HFFc6 (cell line): Measurements from ENCODE around the gene ARSB. TPM values are rescaled to one million over a fixed set of nuclear protein-coding genes. Genes with fewer than 3 reads are reported as not detected.
A peak's percentile ranks its signal among the peaks of the same experiment; 100 is the strongest.

Experiments
- DNase-seq: peaks from one replicate; pipeline ENCODE4 v3.0.0-alpha.2; 2018
- H3K27ac Mint-ChIP-seq: 2 replicates; pipeline ENCODE4 v1.8.0; 2020; ENCODE audit warnings: mild to moderate bottlenecking, mixed read lengths
- H3K27me3 Mint-ChIP-seq: 2 replicates; pipeline ENCODE4 v1.8.0; 2021; ENCODE audit warnings: mild to moderate bottlenecking, moderate library complexity, mixed read lengths; ENCODE audit not compliant: insufficient read depth
- H3K36me3 Mint-ChIP-seq: 2 replicates; pipeline ENCODE4 v1.8.0; 2021; ENCODE audit warnings: low read depth, mixed read lengths
- H3K4me1 Mint-ChIP-seq: 2 replicates; pipeline ENCODE4 v1.8.0; 2020; ENCODE audit warnings: low read depth, mixed read lengths
- H3K4me3 Mint-ChIP-seq: 2 replicates; pipeline ENCODE4 v1.8.0; 2020; ENCODE audit warnings: mild to moderate bottlenecking, moderate library complexity, mixed read lengths
- H3K9me3 Mint-ChIP-seq: 2 replicates; pipeline ENCODE4 v1.8.0; 2020; ENCODE audit warnings: mild to moderate bottlenecking, mixed read lengths
- CTCF ChIP-seq: fragments of 200-600 bp; sonication (generic); IDR thresholded peaks from 2 replicates; pipeline ENCODE4 v1.5.0; 2021; ENCODE audit warnings: antibody characterized with exemption, mild to moderate bottlenecking
- total RNA-seq, 6 experiments: library from RNA; stranded (reverse); fragmentation: NEBNext Ultra II Directional; extraction: Animal tissue kit (Norgen Biotek cat#: 25700); gene quantifications; 2 replicates in 1 of 6; 3 replicates in 5 of 6; pipeline ENCODE4 v1.2.3, GENCODE V29; 2021

The ARSB gene
- total RNA-seq, 6 experiments from 2014 or later = 24.4 to 32.7 (median 27.8) TPM

DNA sequence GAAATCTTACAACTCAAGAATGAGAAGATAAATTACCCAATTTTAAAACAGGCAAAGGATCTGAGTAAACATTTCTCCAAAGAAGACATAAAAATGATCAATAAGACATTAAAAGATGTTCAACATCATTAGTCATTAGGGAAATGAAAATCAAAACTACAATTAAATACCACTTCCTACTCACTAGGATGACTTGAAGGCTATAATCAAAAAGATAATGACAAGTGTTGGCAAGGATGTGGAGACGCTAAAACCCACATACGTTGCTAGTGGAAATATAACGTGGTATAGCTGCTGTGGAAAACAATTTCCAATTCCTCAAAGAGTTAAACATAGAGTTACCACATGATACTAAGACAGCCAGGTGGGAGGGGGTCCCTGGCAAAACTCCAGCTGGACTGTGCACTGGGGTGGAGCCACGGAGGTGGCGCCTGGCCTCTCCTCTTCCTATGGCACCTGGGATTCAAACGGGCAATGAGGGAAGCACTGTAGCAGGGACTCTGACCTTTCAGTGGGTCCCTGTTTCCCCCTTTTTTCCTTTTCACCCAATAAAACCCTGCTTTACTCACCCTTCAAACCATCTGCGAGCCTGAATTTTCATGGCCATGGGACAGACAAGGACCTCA is 5.9 kb downstream of the ARSB start:
- Mint-ChIP-seq H3K9me3 (no peaks in the 10 kb centered on the region), H3K4me1 (peaks cover 50% of the 10 kb centered on the region), H3K4me3 (no peak overlapping the region), H3K27me3 (no peaks in the 10 kb centered on the region), H3K27ac (no peak overlapping the region), H3K36me3 (no peaks in the 10 kb centered on the region)
- DNase-seq = no peak
- TF ChIP-seq CTCF = no peak

DNA sequence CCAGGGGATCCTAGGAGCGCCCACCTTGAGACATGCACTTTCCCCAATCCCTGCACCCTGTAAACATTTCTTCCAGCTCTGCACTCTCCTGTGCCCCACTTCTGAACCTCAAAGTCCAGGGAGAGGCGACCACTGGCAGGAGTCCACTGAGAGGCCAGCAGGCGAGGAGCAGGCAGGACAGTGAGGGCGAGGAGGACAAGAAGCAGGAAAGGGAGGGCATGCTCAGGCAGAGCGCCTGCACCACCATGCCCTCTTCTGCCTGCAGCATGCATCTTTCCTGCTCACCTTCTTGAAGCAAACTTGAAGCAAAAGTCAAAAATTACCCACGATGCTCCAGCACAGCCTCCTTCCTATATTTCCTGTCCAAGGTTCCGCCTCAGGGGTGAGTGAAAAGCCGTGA is 10.1 kb downstream of the ARSB start:
- no peaks in the 10 kb centered on the region for H3K9me3 Mint-ChIP-seq
- no peak overlapping the region for H3K4me3 Mint-ChIP-seq
- peaks cover 30% of the 10 kb centered on the region for H3K4me1 Mint-ChIP-seq
- TF ChIP-seq CTCF = no peak
- no peak for DNase-seq
- H3K27ac Mint-ChIP-seq = no peak overlapping the region
- H3K36me3 Mint-ChIP-seq = no peaks in the 10 kb centered on the region
- H3K27me3 Mint-ChIP-seq = peaks cover 1% of the 10 kb centered on the region

DNA sequence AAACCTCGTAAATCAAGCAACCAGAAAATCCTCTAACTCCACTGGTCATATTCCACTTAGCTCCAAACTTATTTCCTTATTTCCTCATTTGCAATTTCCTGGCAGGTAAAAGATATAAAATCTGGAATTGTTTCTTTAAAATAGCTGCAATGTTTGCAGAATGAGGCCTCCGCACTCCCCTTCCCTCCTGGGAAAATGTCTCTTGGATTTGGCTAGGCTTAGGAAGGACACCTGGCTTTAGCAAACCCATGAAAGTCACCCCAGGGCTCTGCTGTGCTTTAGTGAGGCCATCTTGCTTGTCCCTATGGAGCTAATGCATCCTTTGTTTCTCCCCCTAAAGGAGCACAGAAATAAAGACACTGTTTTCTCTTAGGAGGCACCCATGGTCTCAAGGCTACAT is 10.5 kb downstream of the ARSB start:
- no peak for DNase-seq
- Mint-ChIP-seq H3K4me3 (no peak overlapping the region), H3K4me1 (peaks cover 26% of the 10 kb centered on the region), H3K9me3 (no peaks in the 10 kb centered on the region), H3K27me3 (peaks cover 1% of the 10 kb centered on the region), H3K36me3 (no peaks in the 10 kb centered on the region), H3K27ac (no peak overlapping the region)
- TF ChIP-seq CTCF = no peak

GRCh38 chr5:78974011-78974410 is 11.1 kb downstream of the ARSB start:
- Mint-ChIP-seq H3K9me3 (no peaks in the 10 kb centered on the region), H3K4me1 (peaks cover 26% of the 10 kb centered on the region)
- DNase-seq = no peak

GRCh38 chr5:78972654-78973428 is 12.3 kb downstream of the ARSB start:
- peak overlapping the region; percentile 27 for H3K27ac Mint-ChIP-seq

More at GRCh38 chr5:78974011-78974410, 11.1 kb downstream of the ARSB start:
- no peak for TF ChIP-seq CTCF
- Mint-ChIP-seq H3K27ac (no peak overlapping the region), H3K4me3 (no peak overlapping the region), H3K36me3 (no peaks in the 10 kb centered on the region), H3K27me3 (peaks cover 1% of the 10 kb centered on the region)

More at GRCh38 chr5:78972654-78973428, 12.3 kb downstream of the ARSB start:
- no peak for TF ChIP-seq CTCF
- peaks cover 1% of the 10 kb centered on the region for H3K27me3 Mint-ChIP-seq
- DNase-seq = peak; percentile 32
- no peaks in the 10 kb centered on the region for H3K36me3 Mint-ChIP-seq
- peak overlapping the region; percentile 25; the same call in 1 of the 2 replicates for H3K4me3 Mint-ChIP-seq
- H3K4me1 Mint-ChIP-seq = peaks cover 26% of the 10 kb centered on the region
- H3K9me3 Mint-ChIP-seq = no peaks in the 10 kb centered on the region
